Measurements from ENCODE around the gene SPATS2.

SPATS2 gene

GRCh38 chr12:49543914-49544815 lies 176.9 kb downstream of the SPATS2 start:
- no peak for DNase-seq

DNA sequence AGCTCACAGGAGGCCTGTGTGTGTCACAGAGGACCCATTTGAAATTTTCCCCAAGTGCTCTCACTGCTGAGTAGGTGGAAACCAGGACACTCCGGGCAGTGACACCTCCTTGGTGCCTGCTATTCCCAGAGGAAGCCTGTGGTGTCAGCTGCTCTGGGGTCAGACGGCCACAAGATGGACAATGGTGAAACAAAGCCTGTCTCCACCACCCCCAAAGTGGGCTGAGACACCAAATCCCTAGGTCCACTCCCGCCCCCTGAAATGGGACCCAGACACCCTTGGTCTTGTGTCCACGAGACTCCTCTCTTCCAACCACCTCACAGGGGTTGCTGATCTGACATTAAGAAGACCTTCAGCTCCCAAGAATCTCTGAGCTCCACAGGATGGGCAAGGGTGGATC lies 178.6 kb downstream of the SPATS2 start:
- no peak for DNase-seq

DNA sequence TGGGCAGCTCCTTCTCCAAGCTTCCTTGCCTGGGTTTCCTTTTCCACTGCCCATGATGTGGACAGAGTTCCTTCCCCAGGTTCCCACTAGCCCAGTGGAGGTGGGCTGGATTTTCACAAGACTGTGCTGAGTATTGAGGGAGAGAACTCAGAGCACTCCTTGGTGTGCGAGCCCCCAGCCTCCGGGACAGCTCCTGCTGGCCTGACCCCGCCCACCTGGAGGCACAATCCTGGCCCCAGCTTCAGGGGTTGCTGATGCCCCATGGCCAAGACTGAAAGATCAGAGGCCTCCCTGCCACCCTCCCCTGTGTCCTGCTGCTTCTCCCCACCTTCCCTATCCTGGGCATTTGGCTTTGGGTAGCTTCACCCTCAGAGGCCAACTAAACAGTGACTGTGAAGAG lies 179.2 kb downstream of the SPATS2 start:
- no peak for DNase-seq

- no peak for DNase-seq
Measured at GRCh38 chr12:49547090-49547690, 179.9 kb downstream of the SPATS2 start.

- DNase-seq = no peak
Measured at GRCh38 chr12:49548481-49548821, 181.2 kb downstream of the SPATS2 start.

DNA sequence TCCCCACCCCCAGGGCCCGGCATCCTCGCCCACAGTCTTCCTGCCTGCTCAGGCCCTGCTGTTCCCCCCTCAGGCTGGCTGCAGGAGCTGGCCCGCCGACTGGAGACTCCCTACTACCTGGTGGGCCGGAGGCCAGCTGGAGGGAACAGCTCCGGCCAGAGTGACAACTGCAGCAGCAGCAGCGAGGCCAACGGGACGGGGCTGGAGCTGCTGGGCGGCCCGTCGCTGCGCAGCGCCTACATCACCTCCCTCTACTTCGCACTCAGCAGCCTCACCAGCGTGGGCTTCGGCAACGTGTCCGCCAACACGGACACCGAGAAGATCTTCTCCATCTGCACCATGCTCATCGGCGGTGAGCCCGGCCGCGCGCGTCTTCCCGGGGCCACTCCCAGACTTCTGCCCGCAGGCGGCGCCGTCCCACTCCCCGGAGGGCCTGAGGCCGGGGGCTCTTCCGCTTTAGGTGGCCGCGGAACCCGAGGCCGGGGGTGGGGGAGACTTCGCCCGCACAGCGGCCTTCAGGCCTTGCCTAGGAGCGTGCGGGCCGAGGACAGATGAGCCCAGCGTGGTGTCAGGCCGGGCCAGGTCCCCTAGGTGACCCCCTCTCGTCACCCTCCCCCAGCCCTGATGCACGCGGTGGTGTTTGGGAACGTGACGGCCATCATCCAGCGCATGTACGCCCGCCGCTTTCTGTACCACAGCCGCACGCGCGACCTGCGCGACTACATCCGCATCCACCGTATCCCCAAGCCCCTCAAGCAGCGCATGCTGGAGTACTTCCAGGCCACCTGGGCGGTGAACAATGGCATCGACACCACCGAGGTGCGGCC lies 181.8 kb downstream of the SPATS2 start:
- no peak for DNase-seq

DNA sequence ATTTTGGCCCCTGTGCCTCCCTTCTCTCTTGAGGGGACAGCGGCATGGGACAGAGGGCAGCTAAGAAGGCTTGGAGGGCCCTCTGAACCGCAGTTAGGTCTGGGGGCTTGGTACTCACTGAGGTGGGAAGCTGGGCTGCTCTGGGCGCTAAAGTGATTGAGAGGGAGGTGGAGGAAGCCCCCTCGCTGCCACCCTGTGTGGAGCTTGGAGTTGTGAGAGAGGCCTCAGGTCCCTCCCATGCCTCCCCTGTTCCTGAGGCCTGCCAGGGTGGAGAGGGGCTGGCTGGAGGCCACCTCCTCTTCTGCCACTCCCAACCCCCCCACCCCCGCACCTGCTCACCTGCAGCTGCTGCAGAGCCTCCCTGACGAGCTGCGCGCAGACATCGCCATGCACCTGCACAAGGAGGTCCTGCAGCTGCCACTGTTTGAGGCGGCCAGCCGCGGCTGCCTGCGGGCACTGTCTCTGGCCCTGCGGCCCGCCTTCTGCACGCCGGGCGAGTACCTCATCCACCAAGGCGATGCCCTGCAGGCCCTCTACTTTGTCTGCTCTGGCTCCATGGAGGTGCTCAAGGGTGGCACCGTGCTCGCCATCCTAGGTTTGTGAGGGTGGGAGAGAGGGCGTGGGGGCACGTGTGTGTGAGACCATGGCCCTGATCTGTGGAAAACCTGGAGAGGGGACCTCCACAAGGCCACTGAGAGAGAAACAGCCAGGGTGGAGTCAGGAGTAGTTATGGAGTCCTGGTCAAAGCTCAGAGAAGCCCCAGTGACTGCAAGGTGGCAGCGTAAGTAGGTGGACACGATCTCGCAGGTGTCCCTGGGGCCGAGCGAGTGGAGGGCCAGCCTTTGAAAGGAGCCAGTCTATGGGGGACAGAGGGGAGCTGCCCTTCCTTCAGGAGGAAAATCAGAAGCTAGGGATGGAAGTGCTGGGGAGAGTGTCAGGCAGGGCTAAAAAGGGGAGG lies 182.8 kb downstream of the SPATS2 start:
- DNase-seq = no peak

GRCh38 chr12:49550693-49551252 lies 183.5 kb downstream of the SPATS2 start:
- no peak for DNase-seq

DNA sequence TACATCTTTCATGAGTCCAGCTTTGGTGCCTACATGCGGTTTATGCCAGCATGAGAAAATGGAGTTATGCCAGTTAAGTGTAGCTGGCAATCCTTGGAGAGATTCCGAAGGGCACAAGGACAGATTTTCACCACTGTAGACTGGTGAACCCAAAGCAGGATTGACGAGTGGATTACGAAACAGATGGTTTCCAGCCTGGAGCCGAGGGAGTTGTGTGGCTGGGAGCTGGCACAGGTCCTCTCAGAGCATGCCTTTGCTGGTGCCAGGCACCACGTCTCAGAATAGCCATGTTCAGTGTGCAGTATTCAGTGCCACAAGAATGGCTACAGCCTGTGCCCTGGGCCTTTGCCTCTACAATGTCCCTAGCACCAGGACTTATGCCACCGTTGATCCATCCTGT lies 184.8 kb downstream of the SPATS2 start:
- no peak for DNase-seq

DNA sequence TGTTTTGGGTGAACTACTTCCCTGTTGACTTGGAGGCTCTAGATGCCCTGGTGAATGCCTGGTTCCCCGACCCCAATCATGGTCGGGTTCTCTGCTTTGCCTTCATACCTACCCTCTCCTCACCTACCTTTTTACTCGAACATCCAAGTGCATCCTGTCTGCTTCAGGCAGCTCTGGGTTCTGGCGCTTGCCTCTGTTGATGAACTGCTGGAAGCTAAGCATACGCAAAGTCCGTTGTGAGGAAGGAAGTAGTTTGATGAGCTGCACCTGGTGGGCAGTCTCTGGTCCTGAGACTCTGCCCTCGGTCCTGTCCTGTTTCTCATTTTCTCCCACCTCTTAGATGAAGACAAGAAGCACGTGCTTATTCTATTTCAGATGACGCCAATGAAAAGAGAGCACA lies 185.2 kb downstream of the SPATS2 start:
- no peak for DNase-seq

DNA sequence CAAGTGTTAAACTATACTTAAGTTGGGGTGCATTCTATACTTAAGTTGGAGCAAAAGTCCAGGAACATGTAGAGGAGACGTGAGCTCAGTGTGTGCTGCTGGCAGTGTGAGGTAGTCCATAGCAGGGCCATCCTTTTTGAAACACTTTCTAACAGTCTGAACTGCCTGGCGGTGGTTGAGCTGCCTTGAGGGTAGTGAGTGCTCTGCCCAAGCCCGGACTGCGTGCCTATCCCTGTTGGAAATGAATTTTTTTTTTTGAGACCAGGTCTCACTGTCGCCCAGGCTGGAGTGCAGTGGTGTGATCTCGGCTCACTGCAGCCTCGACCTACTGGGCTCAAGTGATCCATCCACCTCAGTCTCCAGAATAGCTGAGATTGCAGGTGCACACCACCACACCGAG lies 185.6 kb downstream of the SPATS2 start:
- DNase-seq = no peak

DNA sequence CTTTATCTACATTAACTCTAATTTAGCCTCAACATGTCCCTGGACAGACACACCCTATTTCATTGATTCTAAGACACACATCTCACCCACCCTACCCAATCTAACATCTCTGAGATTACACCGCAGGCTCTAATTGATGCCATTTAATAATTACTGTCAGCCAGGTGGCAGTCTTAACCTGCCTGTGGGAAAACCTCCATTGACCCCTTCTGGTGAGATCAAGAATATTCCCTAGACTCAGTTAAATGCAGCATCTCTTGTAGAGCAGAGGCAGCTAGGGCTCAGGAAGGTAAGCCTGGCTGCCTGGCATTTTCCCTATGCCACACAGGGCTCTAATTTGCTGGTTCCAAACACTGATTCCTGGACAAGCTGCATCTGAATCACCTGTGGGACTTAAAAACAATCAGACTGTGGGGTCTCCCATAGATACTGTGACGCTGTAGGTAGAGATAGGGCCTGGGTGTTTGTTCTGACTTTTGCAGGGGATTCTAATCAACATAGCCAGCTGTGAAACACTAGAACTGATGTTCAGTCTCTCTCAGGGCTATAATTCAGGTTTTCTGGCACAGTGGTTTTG lies 186.3 kb downstream of the SPATS2 start:
- DNase-seq = peak; percentile 70

DNA sequence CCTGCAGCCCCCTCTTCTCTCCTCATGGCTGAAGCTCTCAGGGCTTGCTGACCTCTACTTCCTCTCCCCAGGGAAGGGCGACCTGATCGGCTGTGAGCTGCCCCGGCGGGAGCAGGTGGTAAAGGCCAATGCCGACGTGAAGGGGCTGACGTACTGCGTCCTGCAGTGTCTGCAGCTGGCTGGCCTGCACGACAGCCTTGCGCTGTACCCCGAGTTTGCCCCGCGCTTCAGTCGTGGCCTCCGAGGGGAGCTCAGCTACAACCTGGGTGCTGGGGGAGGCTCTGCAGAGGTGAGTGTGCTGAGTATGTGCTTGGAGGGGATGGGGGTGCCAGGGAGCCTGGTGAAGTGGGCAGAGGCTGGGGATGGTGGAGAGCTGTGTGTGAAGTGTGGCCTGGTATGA lies 187.0 kb downstream of the SPATS2 start:
- DNase-seq = no peak

DNA sequence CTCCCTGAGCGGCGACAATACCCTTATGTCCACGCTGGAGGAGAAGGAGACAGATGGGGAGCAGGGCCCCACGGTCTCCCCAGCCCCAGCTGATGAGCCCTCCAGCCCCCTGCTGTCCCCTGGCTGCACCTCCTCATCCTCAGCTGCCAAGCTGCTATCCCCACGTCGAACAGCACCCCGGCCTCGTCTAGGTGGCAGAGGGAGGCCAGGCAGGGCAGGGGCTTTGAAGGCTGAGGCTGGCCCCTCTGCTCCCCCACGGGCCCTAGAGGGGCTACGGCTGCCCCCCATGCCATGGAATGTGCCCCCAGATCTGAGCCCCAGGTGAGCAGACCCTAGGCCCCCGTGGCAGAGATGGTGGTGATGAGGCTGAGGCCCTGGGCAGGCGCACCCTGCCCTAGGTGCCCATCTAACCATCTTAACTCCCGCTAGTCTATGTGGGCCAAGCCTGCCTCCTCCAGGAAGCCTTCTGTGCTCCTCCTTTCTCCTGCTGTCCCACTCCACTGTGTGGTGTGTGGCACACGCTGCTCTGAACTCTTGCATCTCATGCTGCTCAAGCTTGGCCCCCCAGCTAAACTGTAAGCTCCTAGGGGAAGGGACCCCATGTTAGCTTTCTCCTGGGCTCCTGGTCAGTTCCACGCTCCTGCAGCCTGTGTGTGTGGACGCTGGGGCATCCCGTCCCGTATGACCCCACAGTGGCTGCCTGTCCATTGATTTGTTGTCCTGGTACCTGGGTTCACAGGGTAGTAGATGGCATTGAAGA lies 188.5 kb downstream of the SPATS2 start:
- DNase-seq = no peak

GRCh38 chr12:49556391-49557186 lies 189.3 kb downstream of the SPATS2 start:
- DNase-seq = no peak

DNA sequence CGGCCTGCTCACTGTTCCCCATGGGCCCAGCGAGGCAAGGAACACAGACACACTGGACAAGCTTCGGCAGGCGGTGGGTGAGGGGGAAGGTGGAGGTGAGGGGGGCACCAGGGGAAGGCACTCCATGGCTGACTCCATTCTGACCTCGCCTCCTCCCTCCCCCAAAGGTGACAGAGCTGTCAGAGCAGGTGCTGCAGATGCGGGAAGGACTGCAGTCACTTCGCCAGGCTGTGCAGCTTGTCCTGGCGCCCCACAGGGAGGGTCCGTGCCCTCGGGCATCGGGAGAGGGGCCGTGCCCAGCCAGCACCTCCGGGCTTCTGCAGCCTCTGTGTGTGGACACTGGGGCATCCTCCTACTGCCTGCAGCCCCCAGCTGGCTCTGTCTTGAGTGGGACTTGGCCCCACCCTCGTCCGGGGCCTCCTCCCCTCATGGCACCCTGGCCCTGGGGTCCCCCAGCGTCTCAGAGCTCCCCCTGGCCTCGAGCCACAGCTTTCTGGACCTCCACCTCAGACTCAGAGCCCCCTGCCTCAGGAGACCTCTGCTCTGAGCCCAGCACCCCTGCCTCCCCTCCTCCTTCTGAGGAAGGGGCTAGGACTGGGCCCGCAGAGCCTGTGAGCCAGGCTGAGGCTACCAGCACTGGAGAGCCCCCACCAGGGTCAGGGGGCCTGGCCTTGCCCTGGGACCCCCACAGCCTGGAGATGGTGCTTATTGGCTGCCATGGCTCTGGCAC lies 190.1 kb downstream of the SPATS2 start:
- no peak for DNase-seq

GRCh38 chr12:49557917-49558215 lies 190.6 kb downstream of the SPATS2 start:
- DNase-seq = no peak

- no peak for DNase-seq
Measured at GRCh38 chr12:49558526-49558925, 191.3 kb downstream of the SPATS2 start.

DNA sequence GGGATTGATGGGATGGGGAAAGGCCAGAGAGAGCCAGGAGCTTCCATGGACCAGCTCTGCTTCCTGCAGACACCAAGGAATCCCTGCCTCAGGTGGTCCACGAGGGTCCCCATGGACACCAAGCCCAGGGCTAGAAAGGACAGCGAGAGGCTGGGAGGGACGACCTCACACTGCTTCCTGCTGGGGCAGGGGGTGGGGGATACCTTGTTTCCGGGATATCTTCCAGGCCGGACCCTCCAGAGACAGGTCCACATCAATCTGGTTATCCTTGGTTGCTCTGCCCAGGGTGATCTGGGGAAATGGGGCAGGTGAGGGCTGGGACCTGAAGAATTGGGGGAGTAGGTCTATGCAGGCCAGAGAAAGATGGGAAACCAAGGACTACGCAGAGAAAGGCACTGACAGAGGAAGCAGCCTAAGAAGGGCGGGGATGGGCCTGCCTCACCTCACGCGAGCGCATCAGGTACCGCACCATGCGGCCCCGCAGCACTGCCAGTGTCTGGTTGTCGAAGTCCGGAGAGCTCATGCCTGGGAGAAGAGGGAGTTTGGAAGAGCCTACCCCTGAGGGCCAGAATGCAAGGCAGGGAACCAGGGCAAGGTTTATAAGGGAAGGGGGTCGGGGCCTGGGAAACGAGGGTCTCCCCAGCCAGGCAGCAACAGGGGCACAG lies 191.9 kb downstream of the SPATS2 start:
- DNase-seq = no peak

Measured in NCI-H526 treated with DMSO at 0.1 percent for 48 hours (cell line).